NOMO-1 (cell line): ENCODE data around the gene ABHD4.

Source experiments
- DNase-seq, 2 experiments: peaks; one replicate each; lab custom pipeline; 2025; ENCODE audit not compliant: unreplicated experiment in 2 of 2; lab: John Stamatoyannopoulos, UW

ABHD4 gene

GRCh38 chr14:22657861-22658260 is 59.8 kb downstream of the ABHD4 start:
- peak in 1 of 2 experiments; percentile 18 for DNase-seq

DNA sequence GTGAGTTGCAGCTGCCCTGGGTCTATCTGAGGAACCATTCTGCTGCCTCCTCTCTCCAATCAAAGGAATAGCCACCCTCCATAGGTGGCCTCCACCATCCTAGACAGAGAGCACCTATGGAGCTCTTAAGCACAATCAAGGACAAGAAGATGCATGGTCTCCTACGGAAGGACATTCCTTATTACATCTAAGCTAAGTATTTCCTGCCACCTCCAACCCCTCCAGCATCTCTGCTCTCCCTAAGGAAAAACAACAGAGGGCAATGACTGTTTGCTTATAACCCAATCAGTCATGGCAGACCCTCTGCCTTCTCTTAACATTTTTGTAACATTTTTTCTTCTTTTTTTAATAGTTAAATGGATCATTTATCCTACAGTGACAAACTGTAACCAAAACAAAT is 60.8 kb downstream of the ABHD4 start:
- no peak for DNase-seq

GRCh38 chr14:22660654-22661053 is 62.6 kb downstream of the ABHD4 start:
- DNase-seq: no peak
